Heart left ventricle (tissue), 13 donors: ENCODE measurements around the gene KRTAP5-1.

ENCODE experiments used
- CTCF ChIP-seq, 12 donors: fragments of 200-600 bp; sonication (generic) in 4 of 12; IDR thresholded peaks; one replicate each; pipeline versions ENCODE4 v1.5.0 to v1.8.0; 2018 to 2022; ENCODE audit warnings: antibody characterized with exemption in 12 of 12, mild to moderate bottlenecking in 5 of 12
- POLR2A ChIP-seq, 2 donors: fragments of 450-650 bp; IDR thresholded peaks; one replicate each; pipeline ENCODE4 v1.6.1; 2017; ENCODE audit warnings: antibody characterized with exemption in 2 of 2, mild to moderate bottlenecking in 2 of 2, moderate library complexity in 2 of 2
- donor health status: ischemic (EF 13 %, LVEDD 7.1; RV severe dilation, severe dysfunction).
- donor health status: DM: no; HTN: yes; CAD: no.
- donor health status: DM: no; HTN: no; CAD: no.
- donor health status: ischemic (EF 25% LVEDD 6.9; RV normal size, moderate dysfunction).
- donor health status: ischemic (EF 25% LVEDD 5.7; RV mildly dilated, moderate dysfunction).
- donor health status: ischemic (EF 35%, LVEDD 5.7; RV mildly dilated, moderate dysfunction).
- donor health status: nonischemic (EF 11% LVEDD 7.7; RV severe dilation, severe dysfunction).
- donor health status: DM: yes; HTN: yes; CAD: no.
- donor health status: PGD.
- donor health status: ischemic (EF 29% LVEDD 5.4; RV normal size, mild dysfunction).
- donor health status: nonischemic (EF 23%, LVEDD 6.1; RV moderate dilation, normal function).

- TF ChIP-seq CTCF (IDR thresholded peaks at IDR 0.05) = no peak
- no peak for TF ChIP-seq POLR2A (IDR thresholded peaks at IDR 0.05)
Measured at GRCh38 chr11:1559111-1559951, 25.8 kb downstream of the KRTAP5-1 start.
